PC-3 (cell line): Measurements from ENCODE around the gene EIF5B.

Experiments
- CTCF ChIP-seq: fragments of 300-600 bp; sonication (generic); conservative IDR thresholded peaks from 2 replicates; pipeline ENCODE4 v1.5.1; 2017; ENCODE audit warnings: antibody characterized with exemption, low read depth, mild to moderate bottlenecking, low read length
- EZH2 ChIP-seq: fragments of 300-600 bp; sonication (generic); IDR thresholded peaks from one replicate; pipeline ENCODE4 v1.6.1; 2017; ENCODE audit warnings: antibody characterized with exemption, mild to moderate bottlenecking, low read length; ENCODE audit not compliant: unreplicated experiment

- TF ChIP-seq CTCF, result no peak
- TF ChIP-seq EZH2, result no peak
These were observed 113.0 kb downstream of the EIF5B start for GRCh38 chr2:99450199-99450598.
